ENCODE results near the gene WDR20.
"Not testable (repeated sequence)": the region's sequence is repeated elsewhere in the genome, so short reads cannot be mapped to it uniquely, and the experiment has no call there.

The WDR20 gene

GRCh38 chr14:102134021-102134420 is 5.7 kb upstream of the WDR20 start:
- DNase-seq, result not testable (repeated sequence)

- not testable (repeated sequence) for DNase-seq
These were observed 5.0 kb upstream of the WDR20 start for GRCh38 chr14:102134719-102135118.

- not testable (repeated sequence) for DNase-seq
These were observed 4.2 kb upstream of the WDR20 start for GRCh38 chr14:102135456-102135855.

- peak; percentile 14 for DNase-seq
These were observed 1.2 kb upstream of the WDR20 start for GRCh38 chr14:102138535-102138934.

GRCh38 chr14:102138961-102139285 is 774 bp upstream of the WDR20 start:
- DNase-seq, result no peak

- DNase-seq, result peak; percentile 56
These were observed 491 bp downstream of the WDR20 start for GRCh38 chr14:102140027-102140749.

- DNase-seq, result no peak
These were observed 1.1 kb downstream of the WDR20 start for GRCh38 chr14:102140750-102141145.

GRCh38 chr14:102141797-102142196 is 2.1 kb downstream of the WDR20 start:
- no peak for DNase-seq

- DNase-seq, result no peak
These were observed 5.2 kb downstream of the WDR20 start for GRCh38 chr14:102144914-102145313.

GRCh38 chr14:102145395-102145794 is 5.7 kb downstream of the WDR20 start:
- DNase-seq, result no peak

GRCh38 chr14:102146423-102146822 is 6.7 kb downstream of the WDR20 start:
- DNase-seq, result no peak

GRCh38 chr14:102150083-102150482 is 10.4 kb downstream of the WDR20 start:
- no peak for DNase-seq

GRCh38 chr14:102150744-102151143 is 11.0 kb downstream of the WDR20 start:
- DNase-seq, result peak; percentile 90

GRCh38 chr14:102151411-102151810 is 11.7 kb downstream of the WDR20 start:
- not testable (repeated sequence) for DNase-seq

- DNase-seq, result no peak
These were observed 14.4 kb downstream of the WDR20 start for GRCh38 chr14:102154121-102154520.

- DNase-seq, result peak; percentile 32
These were observed 15.3 kb downstream of the WDR20 start for GRCh38 chr14:102154821-102155549.

GRCh38 chr14:102157346-102157745 is 17.6 kb downstream of the WDR20 start:
- DNase-seq, result peak; percentile 14

GRCh38 chr14:102158797-102159196 is 19.1 kb downstream of the WDR20 start:
- no peak for DNase-seq

GRCh38 chr14:102159841-102160240 is 20.1 kb downstream of the WDR20 start:
- no peak for DNase-seq

- no peak for DNase-seq
These were observed 22.8 kb downstream of the WDR20 start for GRCh38 chr14:102162487-102162886.

- peak; percentile 38 for DNase-seq
These were observed 24.5 kb downstream of the WDR20 start for GRCh38 chr14:102164241-102164641.

GRCh38 chr14:102164965-102165364 is 25.3 kb downstream of the WDR20 start:
- DNase-seq, result peak; percentile 72

GRCh38 chr14:102170061-102170460 is 30.4 kb downstream of the WDR20 start:
- DNase-seq, result no peak

GRCh38 chr14:102171173-102172020 is 31.7 kb downstream of the WDR20 start:
- no peak for DNase-seq
